ENCODE results near the gene NPAS4. TPM values are rescaled to one million over a fixed set of nuclear protein-coding genes. Genes with fewer than 3 reads are reported as not detected.

The NPAS4 gene
- total RNA-seq, 1 donor, result 0.18 TPM

DNA sequence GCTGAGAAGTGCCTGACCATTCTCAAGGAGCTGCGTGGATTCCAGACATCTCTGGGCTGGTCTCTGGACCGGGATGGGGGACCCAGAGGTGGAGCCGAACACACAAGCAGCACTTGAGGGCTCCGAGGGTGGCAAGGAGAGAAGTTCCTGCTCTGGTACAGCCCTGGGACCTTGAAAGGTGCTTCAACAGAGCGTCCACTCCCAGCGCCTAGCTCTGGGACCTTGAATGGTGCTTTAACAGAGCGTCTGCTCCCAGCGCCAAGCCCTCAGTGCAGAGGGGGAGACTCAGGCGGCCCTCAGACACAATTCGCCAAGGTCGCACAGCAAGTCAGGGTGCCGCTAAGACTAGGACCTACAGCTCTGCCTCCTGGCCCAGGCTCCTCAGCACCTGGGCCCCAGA is 10.6 kb upstream of the NPAS4 start:
- DNase-seq (ENCODE audit: low read depth), result no peak
- no peak overlapping the region for H3K4me3 ChIP-seq (ENCODE audit: low read depth, low read length)

DNA sequence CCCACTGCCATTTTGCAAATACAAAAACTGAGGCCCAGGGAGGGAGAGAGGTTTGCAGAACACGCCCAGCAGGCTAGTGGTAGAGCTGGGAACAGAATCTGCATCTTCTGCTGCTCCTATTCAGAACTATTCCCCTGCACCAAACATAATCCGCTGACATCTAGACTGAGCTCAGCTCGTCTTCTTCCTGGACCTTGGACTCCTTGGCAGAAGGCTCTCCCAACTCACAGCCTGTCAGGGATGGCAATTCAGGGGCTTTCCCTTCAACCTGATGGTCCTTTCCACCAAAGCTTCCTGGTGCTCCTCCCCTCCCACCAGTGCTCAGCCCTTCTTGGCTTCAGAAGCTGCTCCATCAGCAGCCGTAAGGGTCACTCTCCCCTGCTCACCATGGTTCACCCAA is 9.5 kb upstream of the NPAS4 start:
- DNase-seq (ENCODE audit: low read depth), result no peak
- H3K4me3 ChIP-seq (ENCODE audit: low read depth, low read length), result no peak overlapping the region
- TF ChIP-seq, protein P1, sequence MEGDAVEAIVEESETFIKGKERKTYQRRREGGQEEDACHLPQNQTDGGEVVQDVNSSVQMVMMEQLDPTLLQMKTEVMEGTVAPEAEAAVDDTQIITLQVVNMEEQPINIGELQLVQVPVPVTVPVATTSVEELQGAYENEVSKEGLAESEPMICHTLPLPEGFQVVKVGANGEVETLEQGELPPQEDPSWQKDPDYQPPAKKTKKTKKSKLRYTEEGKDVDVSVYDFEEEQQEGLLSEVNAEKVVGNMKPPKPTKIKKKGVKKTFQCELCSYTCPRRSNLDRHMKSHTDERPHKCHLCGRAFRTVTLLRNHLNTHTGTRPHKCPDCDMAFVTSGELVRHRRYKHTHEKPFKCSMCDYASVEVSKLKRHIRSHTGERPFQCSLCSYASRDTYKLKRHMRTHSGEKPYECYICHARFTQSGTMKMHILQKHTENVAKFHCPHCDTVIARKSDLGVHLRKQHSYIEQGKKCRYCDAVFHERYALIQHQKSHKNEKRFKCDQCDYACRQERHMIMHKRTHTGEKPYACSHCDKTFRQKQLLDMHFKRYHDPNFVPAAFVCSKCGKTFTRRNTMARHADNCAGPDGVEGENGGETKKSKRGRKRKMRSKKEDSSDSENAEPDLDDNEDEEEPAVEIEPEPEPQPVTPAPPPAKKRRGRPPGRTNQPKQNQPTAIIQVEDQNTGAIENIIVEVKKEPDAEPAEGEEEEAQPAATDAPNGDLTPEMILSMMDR (IDR thresholded peaks at IDR 0.05; ENCODE audit: insufficient read depth, low read length), result no peak

More for the DNA sequence above, 10.6 kb upstream of the NPAS4 start:
- TF ChIP-seq, protein P1 (IDR thresholded peaks at IDR 0.05; ENCODE audit: insufficient read depth, low read length), result no peak

DNA sequence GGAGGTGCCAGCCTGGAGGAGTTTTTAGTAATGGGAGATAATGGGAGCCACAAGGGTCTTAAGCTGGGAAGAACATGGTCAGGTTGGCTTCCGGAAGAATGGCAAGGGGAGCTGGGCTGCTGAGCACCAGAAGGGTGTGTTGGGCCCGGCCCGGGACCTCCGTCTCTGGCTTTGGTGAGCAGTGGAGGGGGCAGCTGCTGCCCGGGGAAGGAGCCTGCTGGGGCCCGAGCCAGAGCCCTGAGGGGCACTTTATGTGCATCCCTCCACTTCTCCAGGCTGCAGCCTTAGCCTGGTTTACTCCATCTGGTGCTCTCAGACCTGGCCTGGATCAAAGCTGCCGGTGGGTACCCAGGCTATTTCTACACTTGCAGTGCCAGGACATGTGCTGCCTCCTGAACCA is 8.7 kb upstream of the NPAS4 start:
- DNase-seq (ENCODE audit: low read depth), result no peak
- H3K4me3 ChIP-seq (ENCODE audit: low read depth, low read length), result no peak overlapping the region
- TF ChIP-seq, protein P1 (IDR thresholded peaks at IDR 0.05; ENCODE audit: insufficient read depth, low read length), result no peak

DNA sequence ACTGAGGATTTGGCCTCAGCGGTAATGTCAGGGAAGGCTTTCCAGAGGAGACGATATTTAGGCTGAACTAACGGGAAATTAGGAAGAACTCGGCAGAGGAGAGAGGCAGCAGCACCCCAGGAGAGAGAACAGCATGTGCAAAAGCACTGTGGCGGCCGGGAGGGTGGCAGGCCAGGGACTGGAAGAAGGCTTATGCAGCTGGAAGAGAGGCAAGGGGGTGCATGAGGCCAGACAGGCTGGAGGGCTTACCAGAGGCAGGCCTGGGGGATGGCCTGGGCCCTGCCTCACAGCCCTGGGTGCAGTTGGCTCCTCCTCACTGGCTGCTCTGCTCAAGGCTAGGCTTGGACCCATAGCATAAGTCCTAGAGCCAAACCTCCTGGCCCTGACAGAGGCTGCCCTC is 7.7 kb upstream of the NPAS4 start:
- TF ChIP-seq, protein P1 (IDR thresholded peaks at IDR 0.05; ENCODE audit: insufficient read depth, low read length), result no peak
- no peak for DNase-seq (ENCODE audit: low read depth)
- H3K4me3 ChIP-seq (ENCODE audit: low read depth, low read length), result no peak overlapping the region

DNA sequence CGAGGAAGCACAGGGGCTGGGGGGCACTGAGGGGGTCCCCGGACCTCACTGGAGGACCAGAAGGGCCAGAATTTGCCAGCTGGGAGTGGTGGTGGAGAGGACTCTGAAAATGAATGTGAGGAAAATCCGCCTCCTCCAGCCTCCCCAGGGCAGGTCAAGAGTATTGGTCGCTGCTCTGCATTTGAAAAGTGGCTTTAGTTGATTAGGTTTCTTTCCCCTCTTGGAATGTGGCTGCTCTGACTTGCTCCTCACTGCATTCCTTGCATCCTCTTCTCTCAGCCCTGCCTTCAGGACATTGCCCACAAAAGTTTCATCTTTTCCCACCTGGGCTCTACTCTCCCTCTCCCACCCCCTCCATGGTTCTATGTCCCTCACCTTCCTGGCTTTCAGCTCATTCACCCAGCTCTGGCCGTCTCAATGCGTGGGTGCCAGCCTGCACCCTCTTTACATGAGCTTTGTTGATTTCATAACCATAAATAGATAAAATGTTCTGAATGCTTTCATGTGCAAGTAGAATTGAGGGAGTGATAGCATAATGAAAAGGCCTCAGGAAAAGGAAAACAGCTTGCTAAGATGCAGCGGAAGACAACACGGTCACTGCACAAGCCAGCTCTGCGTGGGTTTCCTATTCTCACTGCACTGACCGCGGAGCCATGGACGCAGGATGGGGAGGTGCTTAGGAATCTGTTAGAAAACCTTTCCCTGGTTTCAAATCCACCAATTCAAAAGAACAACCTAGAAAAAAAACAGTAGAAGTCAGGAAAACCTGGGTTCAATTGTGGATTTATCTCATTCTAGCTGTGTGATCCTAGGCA is 6.5 kb upstream of the NPAS4 start:
- no peak for DNase-seq (ENCODE audit: low read depth)
- TF ChIP-seq, protein P1 (IDR thresholded peaks at IDR 0.05; ENCODE audit: insufficient read depth, low read length), result no peak
- H3K4me3 ChIP-seq (ENCODE audit: low read depth, low read length), result no peak overlapping the region

DNA sequence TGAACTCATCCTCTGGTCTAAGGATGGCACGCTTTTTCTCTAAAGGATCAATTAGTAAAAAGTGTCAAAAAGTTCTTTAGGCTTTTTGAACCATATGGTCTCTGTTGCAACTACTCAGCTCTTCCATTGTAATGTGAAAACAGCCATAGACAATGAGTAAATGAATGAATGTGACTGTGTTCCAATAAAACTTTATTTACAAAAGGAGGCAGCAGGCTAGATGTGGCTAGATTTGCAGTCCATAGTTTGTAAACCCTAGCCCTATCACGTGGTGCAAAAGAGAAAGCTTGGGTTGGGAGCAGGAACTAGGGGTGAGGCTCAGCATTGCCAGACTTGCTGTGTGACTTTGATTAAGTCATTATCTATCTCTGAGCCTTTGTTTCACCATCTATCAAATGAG is 5.4 kb upstream of the NPAS4 start:
- DNase-seq (ENCODE audit: low read depth), result no peak
- H3K4me3 ChIP-seq (ENCODE audit: low read depth, low read length), result no peak overlapping the region
- TF ChIP-seq, protein P1 (IDR thresholded peaks at IDR 0.05; ENCODE audit: insufficient read depth, low read length), result no peak

DNA sequence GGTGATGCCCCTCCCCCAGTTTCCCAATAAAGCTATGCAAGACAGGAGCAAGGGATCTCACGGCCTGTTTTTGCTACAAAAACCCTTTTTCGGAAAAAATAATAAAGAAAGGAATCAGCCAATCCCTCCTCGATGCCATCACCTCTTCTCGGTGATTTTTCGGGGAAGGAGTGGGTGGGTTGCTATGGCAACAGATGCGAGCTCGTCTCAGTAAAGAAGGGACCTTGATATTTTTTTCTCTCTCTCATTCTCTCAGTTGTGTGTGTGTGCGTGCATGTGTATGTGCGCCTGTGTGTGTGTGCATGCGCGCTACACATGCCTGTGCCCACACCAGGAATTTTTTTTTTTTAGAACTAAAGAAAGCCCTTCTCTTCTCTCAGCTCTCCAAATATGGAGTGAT is 3.8 kb upstream of the NPAS4 start:
- no peak overlapping the region for H3K4me3 ChIP-seq (ENCODE audit: low read depth, low read length)
- TF ChIP-seq, protein P1 (IDR thresholded peaks at IDR 0.05; ENCODE audit: insufficient read depth, low read length), result no peak
- DNase-seq (ENCODE audit: low read depth), result no peak
